SK-N-SH treated with all-trans-retinoic acid at 6 μM for 48 hours (cell line): Measurements from ENCODE around the gene PALD1.

Experiments
- ARNTL ChIP-seq: fragments of 450-650 bp; formaldehyde crosslinking; IDR thresholded peaks from 2 replicates; pipeline ENCODE4 v1.5.0; 2020; ENCODE audit warnings: low read depth, mild to moderate bottlenecking, moderate library complexity, borderline replicate concordance
- CREB5 ChIP-seq: fragments of 250-450 bp; sonication (Bioruptor Pico); IDR thresholded peaks from 2 replicates; pipeline ENCODE4 v1.5.1; 2020; ENCODE audit warnings: low read depth, mild to moderate bottlenecking, moderate library complexity
- ISL1 ChIP-seq: fragments of 250-450 bp; sonication (Bioruptor Pico); IDR thresholded peaks from 2 replicates; pipeline ENCODE4 v2.1.2; 2022; ENCODE audit warnings: mild to moderate bottlenecking, moderate library complexity
- PATZ1 ChIP-seq: fragments of 250-450 bp; sonication (Bioruptor Pico); IDR thresholded peaks from 2 replicates; pipeline ENCODE4 v1.8.0; 2020; ENCODE audit warnings: mild to moderate bottlenecking, moderate library complexity, borderline replicate concordance
- PPARA ChIP-seq: fragments of 250-450 bp; sonication (Bioruptor Pico); IDR thresholded peaks from 2 replicates; pipeline ENCODE4 v1.5.0; 2020; ENCODE audit warnings: mild to moderate bottlenecking, borderline replicate concordance
- RARB ChIP-seq: fragments of 250-450 bp; sonication (Bioruptor Pico); IDR thresholded peaks from 2 replicates; pipeline ENCODE4 v1.8.0; 2021; ENCODE audit warnings: mild to moderate bottlenecking, moderate library complexity
- TOX ChIP-seq: fragments of 250-450 bp; sonication (Bioruptor Pico); IDR thresholded peaks from 2 replicates; pipeline ENCODE4 v1.8.0; 2021; ENCODE audit warnings: mild to moderate bottlenecking, moderate library complexity, borderline replicate concordance
- ZFP30 ChIP-seq: fragments of 450-650 bp; formaldehyde crosslinking; IDR thresholded peaks from 2 replicates; pipeline ENCODE4 v1.5.0; 2022; ENCODE audit warnings: mild to moderate bottlenecking, moderate library complexity
- ZNF70 ChIP-seq: fragments of 450-650 bp; formaldehyde crosslinking; IDR thresholded peaks from 2 replicates; pipeline ENCODE4 v1.5.0; 2020; ENCODE audit warnings: mild to moderate bottlenecking, moderate library complexity
- TF ChIP-seq, protein P1 (sequence below): fragments of 250-450 bp; sonication (Bioruptor Pico); IDR thresholded peaks from 2 replicates; pipeline ENCODE4 v1.5.1; 2021; ENCODE audit warnings: mild to moderate bottlenecking, moderate library complexity
- TF ChIP-seq, protein P2 (sequence below): fragments of 250-450 bp; sonication (Bioruptor Pico); IDR thresholded peaks from 2 replicates; pipeline ENCODE4 v1.5.0; 2020; ENCODE audit warnings: mild to moderate bottlenecking, moderate library complexity

DNA sequence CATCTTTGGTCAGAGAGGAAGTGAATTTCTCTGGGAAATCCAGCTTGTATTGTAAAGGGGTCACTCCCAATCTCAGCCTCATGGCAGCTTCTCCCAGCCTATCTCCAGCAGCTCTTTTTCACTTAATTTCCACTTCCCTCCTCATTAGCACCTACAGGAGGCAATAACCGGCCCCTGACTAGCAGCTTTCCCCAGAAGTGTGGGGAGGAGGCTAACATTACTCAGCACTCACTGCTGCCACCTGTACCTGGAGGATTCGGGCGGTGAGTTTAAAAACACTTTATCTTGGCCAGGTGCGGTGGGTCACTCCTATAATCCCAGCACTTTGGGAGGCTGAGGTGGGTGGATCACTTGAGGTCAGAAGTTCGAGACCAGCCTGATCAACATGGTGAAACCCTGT lies 40.8 kb upstream of the PALD1 start:
- TF ChIP-seq ISL1 (CRISPR knock-in tag), result no peak
- no peak for TF ChIP-seq ZNF70
- TF ChIP-seq PATZ1, result no peak
- no peak for TF ChIP-seq CREB5 (CRISPR knock-in tag)
- no peak for TF ChIP-seq TOX
- TF ChIP-seq RARB (CRISPR knock-in tag), result no peak
- TF ChIP-seq PPARA (CRISPR knock-in tag), result no peak
- no peak for TF ChIP-seq ARNTL
- TF ChIP-seq, protein P1, sequence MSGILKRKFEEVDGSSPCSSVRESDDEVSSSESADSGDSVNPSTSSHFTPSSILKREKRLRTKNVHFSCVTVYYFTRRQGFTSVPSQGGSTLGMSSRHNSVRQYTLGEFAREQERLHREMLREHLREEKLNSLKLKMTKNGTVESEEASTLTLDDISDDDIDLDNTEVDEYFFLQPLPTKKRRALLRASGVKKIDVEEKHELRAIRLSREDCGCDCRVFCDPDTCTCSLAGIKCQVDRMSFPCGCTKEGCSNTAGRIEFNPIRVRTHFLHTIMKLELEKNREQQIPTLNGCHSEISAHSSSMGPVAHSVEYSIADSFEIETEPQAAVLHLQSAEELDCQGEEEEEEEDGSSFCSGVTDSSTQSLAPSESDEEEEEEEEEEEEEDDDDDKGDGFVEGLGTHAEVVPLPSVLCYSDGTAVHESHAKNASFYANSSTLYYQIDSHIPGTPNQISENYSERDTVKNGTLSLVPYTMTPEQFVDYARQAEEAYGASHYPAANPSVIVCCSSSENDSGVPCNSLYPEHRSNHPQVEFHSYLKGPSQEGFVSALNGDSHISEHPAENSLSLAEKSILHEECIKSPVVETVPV (CRISPR knock-in tag), result no peak
- no peak for TF ChIP-seq ZFP30 (CRISPR knock-in tag)
- TF ChIP-seq, protein P2, sequence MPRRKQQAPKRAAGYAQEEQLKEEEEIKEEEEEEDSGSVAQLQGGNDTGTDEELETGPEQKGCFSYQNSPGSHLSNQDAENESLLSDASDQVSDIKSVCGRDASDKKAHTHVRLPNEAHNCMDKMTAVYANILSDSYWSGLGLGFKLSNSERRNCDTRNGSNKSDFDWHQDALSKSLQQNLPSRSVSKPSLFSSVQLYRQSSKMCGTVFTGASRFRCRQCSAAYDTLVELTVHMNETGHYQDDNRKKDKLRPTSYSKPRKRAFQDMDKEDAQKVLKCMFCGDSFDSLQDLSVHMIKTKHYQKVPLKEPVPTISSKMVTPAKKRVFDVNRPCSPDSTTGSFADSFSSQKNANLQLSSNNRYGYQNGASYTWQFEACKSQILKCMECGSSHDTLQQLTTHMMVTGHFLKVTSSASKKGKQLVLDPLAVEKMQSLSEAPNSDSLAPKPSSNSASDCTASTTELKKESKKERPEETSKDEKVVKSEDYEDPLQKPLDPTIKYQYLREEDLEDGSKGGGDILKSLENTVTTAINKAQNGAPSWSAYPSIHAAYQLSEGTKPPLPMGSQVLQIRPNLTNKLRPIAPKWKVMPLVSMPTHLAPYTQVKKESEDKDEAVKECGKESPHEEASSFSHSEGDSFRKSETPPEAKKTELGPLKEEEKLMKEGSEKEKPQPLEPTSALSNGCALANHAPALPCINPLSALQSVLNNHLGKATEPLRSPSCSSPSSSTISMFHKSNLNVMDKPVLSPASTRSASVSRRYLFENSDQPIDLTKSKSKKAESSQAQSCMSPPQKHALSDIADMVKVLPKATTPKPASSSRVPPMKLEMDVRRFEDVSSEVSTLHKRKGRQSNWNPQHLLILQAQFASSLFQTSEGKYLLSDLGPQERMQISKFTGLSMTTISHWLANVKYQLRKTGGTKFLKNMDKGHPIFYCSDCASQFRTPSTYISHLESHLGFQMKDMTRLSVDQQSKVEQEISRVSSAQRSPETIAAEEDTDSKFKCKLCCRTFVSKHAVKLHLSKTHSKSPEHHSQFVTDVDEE, result no peak
